GM23338 (cell line): ENCODE results near the gene MCM3AP.

Source experiments
- CREB1 ChIP-seq: fragments of 250-450 bp; sonication (Bioruptor Pico); IDR thresholded peaks from 2 replicates; pipeline ENCODE4 v1.5.0; 2020; ENCODE audit warnings: low read depth, mild to moderate bottlenecking, moderate library complexity
- EZH2 ChIP-seq: fragments of 200-600 bp; sonication (generic); IDR thresholded peaks from one replicate; pipeline ENCODE4 v1.8.0; 2017; ENCODE audit warnings: antibody characterized with exemption, mild to moderate bottlenecking, low read depth; ENCODE audit not compliant: unreplicated experiment
- EZH2phosphoT487 ChIP-seq: fragments of 200-600 bp; sonication (generic); IDR thresholded peaks from one replicate; pipeline ENCODE4 v1.8.1; 2018; ENCODE audit warnings: antibody characterized with exemption; ENCODE audit not compliant: unreplicated experiment
- POLR2AphosphoS5 ChIP-seq: IDR thresholded peaks from 2 replicates; pipeline ENCODE4 v1.6.1; 2016; ENCODE audit warnings: antibody characterized with exemption, low read depth
- ZNF331 ChIP-seq: fragments of 250-450 bp; sonication (Bioruptor Pico); IDR thresholded peaks from 2 replicates; pipeline ENCODE4 v1.5.0; 2020; ENCODE audit warnings: low read depth, mild to moderate bottlenecking, moderate library complexity
- TF ChIP-seq, protein P1 (sequence below), 2 experiments: fragments of 200-600 bp in 1 of 2; sonication (generic) in 1 of 2; conservative IDR thresholded peaks; 2 replicates each; pipeline versions ENCODE4 v1.5.1 to v1.6.1; 2016 to 2017; ENCODE audit warnings: antibody characterized with exemption in 2 of 2, low read depth in 2 of 2, mild to moderate bottlenecking in 2 of 2, moderate library complexity in 1 of 2
- TF ChIP-seq, protein P2 (sequence below): IDR thresholded peaks from one replicate; pipeline ENCODE4 v1.6.1; 2018; ENCODE audit warnings: antibody characterized with exemption; ENCODE audit not compliant: unreplicated experiment
- TF ChIP-seq, protein P3 (sequence below): IDR thresholded peaks from 2 replicates; pipeline ENCODE4 v1.6.1; 2016; ENCODE audit warnings: antibody characterized with exemption

DNA sequence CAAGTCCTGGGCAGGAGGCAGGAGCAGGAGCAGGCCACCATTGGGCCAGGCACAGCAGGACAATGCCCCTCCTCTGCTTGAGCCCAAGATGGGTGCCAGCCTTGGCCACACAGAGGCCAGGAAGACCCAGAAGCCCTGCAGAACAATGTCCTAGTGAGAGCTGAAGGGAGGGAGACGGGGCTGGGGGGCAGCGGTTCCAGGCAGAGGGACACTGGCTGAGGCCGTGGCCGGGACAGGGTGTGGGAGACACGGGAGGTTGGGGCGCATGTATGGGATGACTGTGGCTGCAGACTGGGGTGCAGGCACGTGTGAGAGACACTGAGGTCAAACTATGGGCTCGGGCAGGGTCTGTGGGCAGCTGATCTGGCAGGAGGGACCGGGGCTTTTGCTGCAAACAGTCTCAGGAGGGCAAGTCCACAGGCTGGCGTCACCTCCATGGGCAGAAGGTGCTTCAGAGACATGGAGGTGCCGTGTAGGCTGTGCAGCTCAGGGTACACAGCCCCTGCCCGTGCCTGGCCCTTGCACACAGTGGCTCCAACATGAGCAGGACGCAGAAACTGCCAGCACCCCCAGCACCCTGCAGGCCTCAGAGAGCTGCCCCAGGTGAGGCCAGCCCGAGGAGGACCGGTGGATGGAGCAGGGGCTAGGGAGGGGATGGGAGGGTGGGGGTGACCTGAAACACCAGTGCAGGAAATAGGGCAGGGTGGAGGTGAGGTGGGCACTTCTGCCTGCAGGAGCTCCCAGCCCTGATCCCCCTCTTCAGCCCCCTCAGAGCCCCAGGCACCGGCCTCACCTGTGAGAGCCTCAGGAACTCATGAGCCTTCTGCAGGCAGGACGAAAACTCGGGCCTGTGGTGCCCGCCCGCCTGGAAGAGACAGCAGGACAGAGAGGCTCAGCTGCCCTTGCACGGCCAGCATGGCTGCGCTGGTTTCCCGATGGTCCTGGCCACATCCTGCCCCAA is 76.4 kb downstream of the MCM3AP start:
- TF ChIP-seq, protein P1, sequence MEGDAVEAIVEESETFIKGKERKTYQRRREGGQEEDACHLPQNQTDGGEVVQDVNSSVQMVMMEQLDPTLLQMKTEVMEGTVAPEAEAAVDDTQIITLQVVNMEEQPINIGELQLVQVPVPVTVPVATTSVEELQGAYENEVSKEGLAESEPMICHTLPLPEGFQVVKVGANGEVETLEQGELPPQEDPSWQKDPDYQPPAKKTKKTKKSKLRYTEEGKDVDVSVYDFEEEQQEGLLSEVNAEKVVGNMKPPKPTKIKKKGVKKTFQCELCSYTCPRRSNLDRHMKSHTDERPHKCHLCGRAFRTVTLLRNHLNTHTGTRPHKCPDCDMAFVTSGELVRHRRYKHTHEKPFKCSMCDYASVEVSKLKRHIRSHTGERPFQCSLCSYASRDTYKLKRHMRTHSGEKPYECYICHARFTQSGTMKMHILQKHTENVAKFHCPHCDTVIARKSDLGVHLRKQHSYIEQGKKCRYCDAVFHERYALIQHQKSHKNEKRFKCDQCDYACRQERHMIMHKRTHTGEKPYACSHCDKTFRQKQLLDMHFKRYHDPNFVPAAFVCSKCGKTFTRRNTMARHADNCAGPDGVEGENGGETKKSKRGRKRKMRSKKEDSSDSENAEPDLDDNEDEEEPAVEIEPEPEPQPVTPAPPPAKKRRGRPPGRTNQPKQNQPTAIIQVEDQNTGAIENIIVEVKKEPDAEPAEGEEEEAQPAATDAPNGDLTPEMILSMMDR (conservative IDR thresholded peaks at IDR 0.05; ENCODE audit: low read depth in 2 of 2): no peak
- no peak for TF ChIP-seq ZNF331
- TF ChIP-seq EZH2phosphoT487: no peak
- TF ChIP-seq, protein P2, sequence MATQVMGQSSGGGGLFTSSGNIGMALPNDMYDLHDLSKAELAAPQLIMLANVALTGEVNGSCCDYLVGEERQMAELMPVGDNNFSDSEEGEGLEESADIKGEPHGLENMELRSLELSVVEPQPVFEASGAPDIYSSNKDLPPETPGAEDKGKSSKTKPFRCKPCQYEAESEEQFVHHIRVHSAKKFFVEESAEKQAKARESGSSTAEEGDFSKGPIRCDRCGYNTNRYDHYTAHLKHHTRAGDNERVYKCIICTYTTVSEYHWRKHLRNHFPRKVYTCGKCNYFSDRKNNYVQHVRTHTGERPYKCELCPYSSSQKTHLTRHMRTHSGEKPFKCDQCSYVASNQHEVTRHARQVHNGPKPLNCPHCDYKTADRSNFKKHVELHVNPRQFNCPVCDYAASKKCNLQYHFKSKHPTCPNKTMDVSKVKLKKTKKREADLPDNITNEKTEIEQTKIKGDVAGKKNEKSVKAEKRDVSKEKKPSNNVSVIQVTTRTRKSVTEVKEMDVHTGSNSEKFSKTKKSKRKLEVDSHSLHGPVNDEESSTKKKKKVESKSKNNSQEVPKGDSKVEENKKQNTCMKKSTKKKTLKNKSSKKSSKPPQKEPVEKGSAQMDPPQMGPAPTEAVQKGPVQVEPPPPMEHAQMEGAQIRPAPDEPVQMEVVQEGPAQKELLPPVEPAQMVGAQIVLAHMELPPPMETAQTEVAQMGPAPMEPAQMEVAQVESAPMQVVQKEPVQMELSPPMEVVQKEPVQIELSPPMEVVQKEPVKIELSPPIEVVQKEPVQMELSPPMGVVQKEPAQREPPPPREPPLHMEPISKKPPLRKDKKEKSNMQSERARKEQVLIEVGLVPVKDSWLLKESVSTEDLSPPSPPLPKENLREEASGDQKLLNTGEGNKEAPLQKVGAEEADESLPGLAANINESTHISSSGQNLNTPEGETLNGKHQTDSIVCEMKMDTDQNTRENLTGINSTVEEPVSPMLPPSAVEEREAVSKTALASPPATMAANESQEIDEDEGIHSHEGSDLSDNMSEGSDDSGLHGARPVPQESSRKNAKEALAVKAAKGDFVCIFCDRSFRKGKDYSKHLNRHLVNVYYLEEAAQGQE: no peak
- TF ChIP-seq POLR2AphosphoS5: no peak
- TF ChIP-seq, protein P3, sequence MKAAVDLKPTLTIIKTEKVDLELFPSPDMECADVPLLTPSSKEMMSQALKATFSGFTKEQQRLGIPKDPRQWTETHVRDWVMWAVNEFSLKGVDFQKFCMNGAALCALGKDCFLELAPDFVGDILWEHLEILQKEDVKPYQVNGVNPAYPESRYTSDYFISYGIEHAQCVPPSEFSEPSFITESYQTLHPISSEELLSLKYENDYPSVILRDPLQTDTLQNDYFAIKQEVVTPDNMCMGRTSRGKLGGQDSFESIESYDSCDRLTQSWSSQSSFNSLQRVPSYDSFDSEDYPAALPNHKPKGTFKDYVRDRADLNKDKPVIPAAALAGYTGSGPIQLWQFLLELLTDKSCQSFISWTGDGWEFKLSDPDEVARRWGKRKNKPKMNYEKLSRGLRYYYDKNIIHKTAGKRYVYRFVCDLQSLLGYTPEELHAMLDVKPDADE: no peak
- no peak for TF ChIP-seq CREB1
- no peak for TF ChIP-seq EZH2
